GM12864 (cell line): Measurements from ENCODE around the gene COQ8B.

Source experiments
- DNase-seq: peaks from one replicate; pipeline ENCODE4 v3.0.0-alpha.2; 2011; ENCODE audit warnings: low read depth
- H3K4me3 ChIP-seq: 2 replicates; pipeline ENCODE4 v1.5.1; 2011; ENCODE audit warnings: mild to moderate bottlenecking, low read depth, low read length, control low read depth
- CTCF ChIP-seq: IDR thresholded peaks from 2 replicates; pipeline ENCODE4 v1.5.1; 2011; ENCODE audit warnings: low read depth, mild to moderate bottlenecking, moderate library complexity, low read length, control low read depth, inconsistent platforms; ENCODE audit errors: missing control alignments

The COQ8B gene

GRCh38 chr19:40646743-40647254 lies 69.9 kb downstream of the COQ8B start:
- no peak overlapping the region for H3K4me3 ChIP-seq
- TF ChIP-seq CTCF = no peak
- DNase-seq = no peak

GRCh38 chr19:40642757-40643305 lies 73.9 kb downstream of the COQ8B start:
- TF ChIP-seq CTCF = no peak

GRCh38 chr19:40642051-40642706 lies 74.5 kb downstream of the COQ8B start:
- TF ChIP-seq CTCF = no peak
- H3K4me3 ChIP-seq = no peak overlapping the region

More at GRCh38 chr19:40642757-40643305, 73.9 kb downstream of the COQ8B start:
- H3K4me3 ChIP-seq = no peak overlapping the region
- DNase-seq = no peak

More at GRCh38 chr19:40642051-40642706, 74.5 kb downstream of the COQ8B start:
- DNase-seq = no peak
